KMS-11 (cell line): Measurements from ENCODE around the gene NSD1.

Experiments used
- H2AFZ ChIP-seq: fragments of 200-600 bp; sonication (generic); 2 replicates; pipeline ENCODE4 v1.6.1; 2016; ENCODE audit warnings: antibody characterized with exemption, mixed run types, low read depth
- H3K27ac ChIP-seq: fragments of 200-600 bp; sonication (generic); 2 replicates; pipeline ENCODE4 v1.6.1; 2016; ENCODE audit warnings: mild to moderate bottlenecking, mixed run types
- H3K27me3 ChIP-seq: fragments of 200-600 bp; sonication (generic); 2 replicates; pipeline ENCODE4 v1.6.1; 2017; ENCODE audit warnings: mild to moderate bottlenecking, low read depth, mixed run types, moderate library complexity; ENCODE audit not compliant: insufficient read depth
- H3K36me3 ChIP-seq: fragments of 200-600 bp; sonication (generic); 2 replicates; pipeline ENCODE4 v1.6.1; 2017; ENCODE audit warnings: mild to moderate bottlenecking, mixed run types; ENCODE audit not compliant: insufficient read depth
- H3K4me1 ChIP-seq: fragments of 200-600 bp; sonication (generic); 2 replicates; pipeline ENCODE4 v1.6.1; 2016; ENCODE audit warnings: mild to moderate bottlenecking, low read depth, mixed run types; ENCODE audit not compliant: poor library complexity, severe bottlenecking
- H3K4me2 ChIP-seq: fragments of 200-600 bp; sonication (generic); 2 replicates; pipeline ENCODE4 v1.7.0; 2016; ENCODE audit warnings: mild to moderate bottlenecking, mixed run types
- H3K4me3 ChIP-seq: fragments of 200-600 bp; sonication (generic); IDR thresholded peaks from 2 replicates; pipeline ENCODE4 v1.6.1; 2017; ENCODE audit warnings: low read depth, low read length, mixed read lengths; ENCODE audit not compliant: insufficient read depth
- H3K79me2 ChIP-seq: fragments of 200-600 bp; sonication (generic); 2 replicates; pipeline ENCODE4 v1.6.1; 2016; ENCODE audit warnings: low read depth, mixed run types; ENCODE audit not compliant: insufficient read depth
- H3K9ac ChIP-seq: fragments of 200-600 bp; sonication (generic); 2 replicates; pipeline ENCODE4 v1.6.1; 2016; ENCODE audit warnings: mild to moderate bottlenecking, mixed run types
- H4K20me1 ChIP-seq: fragments of 200-600 bp; sonication (generic); 2 replicates; pipeline ENCODE4 v1.6.1; 2016; ENCODE audit warnings: mild to moderate bottlenecking, mixed run types; ENCODE audit not compliant: insufficient read depth
- CTCF ChIP-seq: fragments of 200-600 bp; sonication (generic); conservative IDR thresholded peaks from 2 replicates; pipeline ENCODE4 v1.6.1; 2017; ENCODE audit warnings: low read depth, mild to moderate bottlenecking, antibody characterized with exemption, low read length, moderate library complexity, mixed read lengths

Gene NSD1

GRCh38 chr5:177307544-177308363, 174.2 kb downstream of the NSD1 start:
- H3K9ac ChIP-seq, result no peak overlapping the region
- peaks cover 24% of the 10 kb centered on the region for H3K79me2 ChIP-seq
- no peak overlapping the region for H3K4me3 ChIP-seq
- TF ChIP-seq CTCF, result no peak
- H3K27me3 ChIP-seq, result no peaks in the 10 kb centered on the region
- H3K4me2 ChIP-seq, result no peak overlapping the region
- no peaks in the 10 kb centered on the region for H4K20me1 ChIP-seq
- no peak overlapping the region for H2AFZ ChIP-seq
- H3K4me1 ChIP-seq, result peaks cover 29% of the 10 kb centered on the region
- no peaks in the 10 kb centered on the region for H3K36me3 ChIP-seq
- no peak overlapping the region for H3K27ac ChIP-seq

DNA sequence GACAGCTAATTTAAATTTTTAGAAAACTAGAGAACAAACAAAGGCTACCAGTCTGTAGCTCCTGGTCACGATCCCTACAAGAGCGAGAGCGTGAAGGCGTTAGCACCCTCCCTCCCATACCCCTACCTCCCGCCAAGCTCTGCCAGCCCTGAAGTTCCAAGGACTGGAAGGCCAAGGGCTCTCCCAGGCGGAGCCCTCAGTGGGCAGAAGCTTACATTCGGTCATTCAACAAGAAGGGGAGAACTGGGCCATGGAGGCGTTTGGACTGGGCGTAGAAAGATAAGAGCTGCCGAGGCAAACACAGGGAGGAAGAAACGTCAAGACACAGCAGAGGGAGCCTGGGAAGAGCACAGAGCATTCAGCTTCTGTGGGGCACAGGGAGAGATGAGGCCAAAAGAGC, 175.2 kb downstream of the NSD1 start:
- H3K79me2 ChIP-seq, result peaks cover 24% of the 10 kb centered on the region
- H3K27ac ChIP-seq, result no peak overlapping the region
- peaks cover 29% of the 10 kb centered on the region for H3K4me1 ChIP-seq
- H4K20me1 ChIP-seq, result no peaks in the 10 kb centered on the region
- no peak overlapping the region for H3K9ac ChIP-seq
- H3K36me3 ChIP-seq, result no peaks in the 10 kb centered on the region
- no peak overlapping the region for H2AFZ ChIP-seq
- H3K27me3 ChIP-seq, result no peaks in the 10 kb centered on the region
- TF ChIP-seq CTCF, result no peak
- no peak overlapping the region for H3K4me3 ChIP-seq
- no peak overlapping the region for H3K4me2 ChIP-seq

DNA sequence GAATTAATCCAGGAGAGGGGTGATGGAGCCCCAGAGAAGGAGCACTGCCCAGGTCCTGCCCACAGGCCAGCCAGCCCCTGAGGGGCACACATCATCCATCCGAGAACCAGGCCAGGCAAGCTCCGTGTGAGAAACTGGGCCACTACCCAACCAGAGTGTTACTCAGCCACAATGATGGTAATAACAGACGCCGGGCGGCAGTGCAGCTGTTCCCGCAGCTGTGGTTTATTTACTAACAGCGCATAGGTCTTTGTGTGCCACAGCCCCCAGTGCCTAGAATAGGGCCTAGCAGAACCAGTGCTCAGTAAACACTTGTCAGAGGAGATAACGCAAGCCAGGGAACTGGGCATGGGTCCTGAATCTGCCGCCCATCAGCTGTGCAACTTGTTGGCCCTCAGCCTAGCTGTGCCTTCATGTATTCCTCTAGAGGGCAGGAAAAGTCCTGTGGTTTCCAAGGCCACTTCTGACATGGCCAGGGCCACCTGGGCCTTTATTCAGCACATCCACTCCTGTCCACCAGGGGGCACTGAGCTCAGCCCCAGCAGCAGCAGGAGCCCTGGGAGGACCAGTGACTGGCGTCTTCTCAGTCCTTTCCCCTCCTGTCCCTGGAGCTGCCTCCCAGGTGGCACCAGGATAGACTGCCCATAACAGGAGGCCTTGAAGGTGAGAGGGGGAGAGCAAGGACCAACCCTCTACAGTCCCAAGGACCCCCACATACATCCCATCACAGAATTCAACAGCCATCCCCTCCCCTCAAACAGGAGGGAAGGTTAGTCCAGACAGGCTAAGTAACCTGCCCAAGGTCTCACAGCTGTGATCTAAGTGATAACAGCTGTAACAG, 176.0 kb downstream of the NSD1 start:
- no peak overlapping the region for H3K4me3 ChIP-seq
- no peak overlapping the region; the same call in 1 of the 2 replicates for H3K4me2 ChIP-seq
- peaks cover 17% of the 10 kb centered on the region for H3K79me2 ChIP-seq
- peaks cover 29% of the 10 kb centered on the region for H3K4me1 ChIP-seq
- no peak overlapping the region for H3K9ac ChIP-seq
- peak; percentile 71 for TF ChIP-seq CTCF
- no peaks in the 10 kb centered on the region for H3K27me3 ChIP-seq
- no peaks in the 10 kb centered on the region for H3K36me3 ChIP-seq
- H4K20me1 ChIP-seq, result no peaks in the 10 kb centered on the region
- H3K27ac ChIP-seq, result no peak overlapping the region
- H2AFZ ChIP-seq, result no peak overlapping the region

- Histone ChIP-seq H3K36me3 (no peaks in the 10 kb centered on the region), H3K9ac (no peak overlapping the region), H3K4me3 (no peak overlapping the region), H3K27ac (no peak overlapping the region), H3K4me1 (peaks cover 23% of the 10 kb centered on the region), H3K79me2 (peaks cover 9% of the 10 kb centered on the region), H4K20me1 (no peaks in the 10 kb centered on the region), H2AFZ (no peak overlapping the region), H3K4me2 (peak overlapping the region; percentile 31; the same call in 1 of the 2 replicates), H3K27me3 (no peaks in the 10 kb centered on the region)
- TF ChIP-seq CTCF, result no peak
These were observed 176.8 kb downstream of the NSD1 start for GRCh38 chr5:177310332-177310731.
